Endothelial cell of umbilical vein (primary cell): ENCODE data around the gene ITFG1. TPM values are rescaled to one million over a fixed set of nuclear protein-coding genes. Genes with fewer than 3 reads are reported as not detected.
A peak's percentile ranks its signal among the peaks of the same experiment; 100 is the strongest.

Source experiments
- BruUV-seq: library from RNA; stranded (reverse); fragments of 400-500 nt; replicated peaks from 2 replicates; lab custom pipeline; 2021; lab: Mats Ljungman, UMichigan
- CTCF ChIA-PET: fragments of 300-600, 350-600 bp; sonication (Branson Sonifier 250); formaldehyde crosslinking; loops from one replicate; lab custom pipeline; 2021; ENCODE audit warnings: antibody characterized with exemption, inconsistent platforms; lab: Charles Lee
- POLR2A ChIA-PET: fragments of 300-600, 350-600 bp; sonication (Branson Sonifier 250); formaldehyde crosslinking; loops from one replicate; lab custom pipeline; 2021; ENCODE audit warnings: antibody characterized with exemption, inconsistent platforms; lab: Charles Lee
- DNase-seq: peaks from one replicate; pipeline ENCODE4 v3.0.0-alpha.2; 2011; ENCODE audit warnings: low read depth, low spot score
- FAIRE-seq: peaks from 2 replicates; lab custom pipeline; 2011; peaks lifted over from hg19 to GRCh38; lab: Jason Lieb, UNC
- H2AFZ ChIP-seq: 2 replicates; pipeline ENCODE4 v1.6.0; 2012; ENCODE audit warnings: low read depth, low read length, control low read depth, inconsistent platforms
- H3K27ac ChIP-seq: 2 replicates; pipeline ENCODE4 v1.5.1; 2011; ENCODE audit warnings: low read depth, mild to moderate bottlenecking, control low read depth, low read length, moderate library complexity; ENCODE audit not compliant: insufficient read depth
- H3K27me3 ChIP-seq, 2 experiments: 2 replicates each; pipeline versions ENCODE4 v1.6.0 to v1.6.1; 2011; ENCODE audit warnings: low read length in 2 of 2, mixed read lengths in 1 of 2; ENCODE audit not compliant: control insufficient read depth in 2 of 2, insufficient read depth in 2 of 2
- H3K36me3 ChIP-seq, 2 experiments: 2 replicates in 1 of 2; 3 replicates in 1 of 2; pipeline ENCODE4 v1.5.1; 2011; ENCODE audit warnings: low read length in 2 of 2, mild to moderate bottlenecking in 1 of 2, moderate library complexity in 1 of 2; ENCODE audit not compliant: control insufficient read depth in 2 of 2, insufficient read depth in 2 of 2; ENCODE audit errors: extremely low read depth in 1 of 2
- H3K4me1 ChIP-seq: 3 replicates; pipeline ENCODE4 v1.5.1; 2011; ENCODE audit warnings: mild to moderate bottlenecking, low read length; ENCODE audit not compliant: control insufficient read depth, insufficient read depth; ENCODE audit errors: extremely low read depth
- H3K4me2 ChIP-seq: 2 replicates; pipeline ENCODE4 v1.6.1; 2011; ENCODE audit warnings: low read length, control low read depth, mixed read lengths; ENCODE audit not compliant: insufficient read depth
- H3K4me3 ChIP-seq, 3 experiments: fragments of 200-600 bp in 1 of 3; sonication (generic), shearing (Covaris generic) in 1 of 3; replicated peaks in 1 of 3; 2 replicates each; pipeline ENCODE4 v1.5.1; 2011 to 2016; ENCODE audit warnings: control low read depth in 3 of 3, low read length in 3 of 3, mild to moderate bottlenecking in 2 of 3, inconsistent platforms in 1 of 3, low read depth in 1 of 3, moderate library complexity in 1 of 3; ENCODE audit not compliant: insufficient read depth in 1 of 3
- H3K79me2 ChIP-seq: 2 replicates; pipeline ENCODE4 v1.6.0; 2012; ENCODE audit warnings: low read length, inconsistent platforms; ENCODE audit not compliant: control insufficient read depth, insufficient read depth
- H3K9ac ChIP-seq: replicated peaks from 2 replicates; pipeline ENCODE3; 2011; ENCODE audit warnings: low read length, control low read depth; ENCODE audit not compliant: insufficient read depth; ENCODE audit errors: extremely low read depth
- H3K9me1 ChIP-seq: replicated peaks from 3 replicates; pipeline ENCODE4 v1.6.0; 2011; ENCODE audit warnings: mild to moderate bottlenecking, low read length; ENCODE audit not compliant: control insufficient read depth, insufficient read depth; ENCODE audit errors: extremely low read depth
- H3K9me3 ChIP-seq: replicated peaks from 2 replicates; pipeline ENCODE4 v1.5.1; 2012; ENCODE audit warnings: low read length, inconsistent platforms; ENCODE audit not compliant: control insufficient read depth, insufficient read depth
- H4K20me1 ChIP-seq: replicated peaks from 2 replicates; pipeline ENCODE3; 2011; ENCODE audit warnings: mild to moderate bottlenecking, low read length; ENCODE audit not compliant: control insufficient read depth, insufficient read depth; ENCODE audit errors: extremely low read depth
- EZH2 ChIP-seq: IDR thresholded peaks from 2 replicates; pipeline ENCODE4 v1.6.1; 2012; ENCODE audit warnings: borderline replicate concordance, low read depth, mild to moderate bottlenecking, moderate library complexity, low read length, inconsistent platforms; ENCODE audit not compliant: severe bottlenecking
- FOS ChIP-seq: IDR thresholded peaks from 2 replicates; pipeline ENCODE4 v1.6.1; 2011; ENCODE audit warnings: mild to moderate bottlenecking, low read length, moderate library complexity, borderline replicate concordance; ENCODE audit not compliant: insufficient read depth
- GATA2 ChIP-seq: IDR thresholded peaks from 2 replicates; pipeline ENCODE4 v1.7.0; 2011; ENCODE audit warnings: low read depth, mild to moderate bottlenecking, moderate library complexity, mixed read lengths, low read length; ENCODE audit not compliant: insufficient read length, insufficient read depth
- JUN ChIP-seq: IDR thresholded peaks from 2 replicates; pipeline ENCODE4 v1.6.1; 2011; ENCODE audit warnings: borderline replicate concordance, low read depth; ENCODE audit not compliant: insufficient read length, insufficient read depth
- MYC ChIP-seq: IDR thresholded peaks from one replicate; pipeline ENCODE4 v1.6.1; 2011; ENCODE audit warnings: mild to moderate bottlenecking, low read depth, low read length
- POLR2A ChIP-seq: IDR thresholded peaks from 2 replicates; pipeline ENCODE4 v1.6.1; 2012; ENCODE audit warnings: low read depth, mild to moderate bottlenecking, control low read depth, low read length
- POLR2AphosphoS5 ChIP-seq: IDR thresholded peaks from 2 replicates; pipeline ENCODE4 v1.6.1; 2012; ENCODE audit warnings: low read depth, mild to moderate bottlenecking, control low read depth, low read length, moderate library complexity; ENCODE audit not compliant: insufficient read depth
- dilution Hi-C: fragments of 300-500 bp; cut with MboI; formaldehyde crosslinking; loops from one replicate; pipeline ENCODE4 v1.15.0; 2019; ENCODE audit warnings: low sequenced_read_pairs; ENCODE audit not compliant: extremely low pct_ligation_motif_present
- intact Hi-C: fragments of 100-400 bp; cut with micrococcal nuclease; formaldehyde crosslinking; loops from one replicate; pipeline ENCODE4 v1.10.0; 2022
- polyA plus RNA-seq, 4 experiments: library from polyadenylated mRNA; depleted of rRNA in 3 of 4; stranded (reverse) in 3 of 4; unstranded in 1 of 4; fragments of >200 nt; gene quantifications; 2 replicates each; pipeline versions ENCODE4 v1.2.1 to v1.2.3, GENCODE V29; 2011 to 2012; ENCODE audit warnings: missing spikeins in 1 of 4
- total RNA-seq: library from RNA; stranded (reverse); gene quantifications from 2 replicates; pipeline ENCODE4 v1.2.3, GENCODE V29; 2021
- TF ChIP-seq, protein P1 (sequence below): IDR thresholded peaks from 2 replicates; pipeline ENCODE4 v1.6.1; 2011; ENCODE audit not compliant: insufficient read depth, insufficient read length
- TF ChIP-seq, protein P2 (sequence below), 2 donors: IDR thresholded peaks; 1 replicate in 1 of 2; 2 replicates in 1 of 2; pipeline ENCODE4 v1.5.1; 2011; ENCODE audit warnings: low read length in 2 of 2, mild to moderate bottlenecking in 2 of 2, moderate library complexity in 2 of 2, control low read depth in 1 of 2, inconsistent platforms in 1 of 2, low read depth in 1 of 2; ENCODE audit not compliant: insufficient read depth in 1 of 2; ENCODE audit errors: extremely low read depth in 1 of 2

ITFG1 gene
- total and polyA plus RNA-seq, 2 donors (not counting 3 experiments of a cell fraction or from before 2014, with no cell fraction given), result 32.1 to 44.2 TPM

DNA sequence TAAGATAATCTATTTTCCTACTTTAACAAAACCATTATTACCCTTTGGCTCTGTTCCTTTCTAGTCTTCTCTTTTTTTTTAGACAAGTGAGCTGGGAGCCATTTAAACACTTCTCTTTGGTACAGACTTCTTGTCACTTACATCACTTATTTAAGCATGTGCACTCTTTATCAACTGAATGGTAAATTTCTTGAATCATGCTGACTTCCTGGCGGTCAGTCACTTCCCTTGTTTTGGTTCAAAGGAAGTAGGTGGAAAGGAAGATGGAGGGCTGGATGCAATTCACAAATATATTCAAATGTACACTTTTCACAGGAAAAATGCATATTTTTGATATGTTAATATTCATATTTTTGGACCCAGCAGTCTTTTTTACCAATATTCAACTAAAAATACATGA, 97.1 kb downstream of the ITFG1 start:
- FAIRE-seq (peak; percentile 63), DNase-seq (peak; percentile 31)
- ChIA-PET CTCF (interaction anchor here (1.0 to 1.2 kb wide), 2 partner anchors 17 to 220 kb away, joined by 3 read pairs; partner anchors contain the start of gene NETO2), POLR2A (no interaction called here)
- H4K20me1 ChIP-seq, result no peaks in the 10 kb centered on the region
- H3K9ac ChIP-seq, result no peak overlapping the region
- peaks cover 8% of the 10 kb centered on the region for H3K4me1 ChIP-seq
- dilution Hi-C loops, result no loop called here
- BruUV-seq, result no TSS peak
- H3K4me3 ChIP-seq, result no peak overlapping the region
- H2AFZ ChIP-seq, result peak overlapping the region; percentile 29
- TF ChIP-seq POLR2AphosphoS5 (no peak), EZH2 (no peak), JUN (no peak), POLR2A (no peak), FOS (no peak), GATA2 (no peak), MYC (no peak)
- TF ChIP-seq, protein P1, sequence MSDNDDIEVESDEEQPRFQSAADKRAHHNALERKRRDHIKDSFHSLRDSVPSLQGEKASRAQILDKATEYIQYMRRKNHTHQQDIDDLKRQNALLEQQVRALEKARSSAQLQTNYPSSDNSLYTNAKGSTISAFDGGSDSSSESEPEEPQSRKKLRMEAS, result no peak
- TF ChIP-seq, protein P2, sequence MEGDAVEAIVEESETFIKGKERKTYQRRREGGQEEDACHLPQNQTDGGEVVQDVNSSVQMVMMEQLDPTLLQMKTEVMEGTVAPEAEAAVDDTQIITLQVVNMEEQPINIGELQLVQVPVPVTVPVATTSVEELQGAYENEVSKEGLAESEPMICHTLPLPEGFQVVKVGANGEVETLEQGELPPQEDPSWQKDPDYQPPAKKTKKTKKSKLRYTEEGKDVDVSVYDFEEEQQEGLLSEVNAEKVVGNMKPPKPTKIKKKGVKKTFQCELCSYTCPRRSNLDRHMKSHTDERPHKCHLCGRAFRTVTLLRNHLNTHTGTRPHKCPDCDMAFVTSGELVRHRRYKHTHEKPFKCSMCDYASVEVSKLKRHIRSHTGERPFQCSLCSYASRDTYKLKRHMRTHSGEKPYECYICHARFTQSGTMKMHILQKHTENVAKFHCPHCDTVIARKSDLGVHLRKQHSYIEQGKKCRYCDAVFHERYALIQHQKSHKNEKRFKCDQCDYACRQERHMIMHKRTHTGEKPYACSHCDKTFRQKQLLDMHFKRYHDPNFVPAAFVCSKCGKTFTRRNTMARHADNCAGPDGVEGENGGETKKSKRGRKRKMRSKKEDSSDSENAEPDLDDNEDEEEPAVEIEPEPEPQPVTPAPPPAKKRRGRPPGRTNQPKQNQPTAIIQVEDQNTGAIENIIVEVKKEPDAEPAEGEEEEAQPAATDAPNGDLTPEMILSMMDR (IDR thresholded peaks at IDR 0.05; ENCODE audit: extremely low read depth in 1 of 2, insufficient read depth in 1 of 2, low read depth in 1 of 2, low read length in 2 of 2), result no peak
- H3K79me2 ChIP-seq, result no peaks in the 10 kb centered on the region
- H3K27me3 ChIP-seq, result no peaks in the 10 kb centered on the region
- no peaks in the 10 kb centered on the region for H3K9me3 ChIP-seq
- H3K4me2 ChIP-seq, result peak overlapping the region; percentile 16
- no peaks in the 10 kb centered on the region for H3K9me1 ChIP-seq
- H3K27ac ChIP-seq, result peak overlapping the region; percentile 1
- intact Hi-C loops, result no loop called here
- H3K36me3 ChIP-seq, result no peaks in the 10 kb centered on the region
